ENCODE data around the gene ARAF.

Gene ARAF

DNA sequence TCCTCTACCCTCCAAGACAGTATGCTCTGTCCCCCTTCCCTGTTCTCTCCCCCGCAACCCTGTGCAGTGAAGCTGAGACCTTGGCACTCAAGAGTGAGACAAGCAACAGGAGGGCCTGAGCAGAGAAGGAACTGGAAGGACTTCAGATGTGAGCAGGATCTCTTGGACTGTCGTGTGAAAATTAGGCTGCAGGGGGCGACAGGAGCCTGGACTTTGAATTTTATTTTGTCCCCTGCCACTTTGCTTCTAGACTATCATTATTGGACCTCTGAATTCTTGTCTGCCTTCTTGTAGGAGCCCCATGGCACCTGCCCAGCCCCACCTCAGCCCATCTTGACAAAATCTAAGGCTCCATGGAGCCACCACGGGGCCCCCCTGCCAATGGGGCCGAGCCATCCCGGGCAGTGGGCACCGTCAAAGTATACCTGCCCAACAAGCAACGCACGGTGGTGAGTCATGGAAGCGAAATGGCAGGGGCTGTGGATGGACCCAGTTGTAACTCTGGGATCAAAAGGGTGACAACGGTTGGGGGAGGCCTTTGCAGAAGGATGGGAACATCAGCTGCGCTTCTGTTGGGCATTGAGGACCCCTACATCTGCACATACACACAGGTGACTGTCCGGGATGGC lies 1.7 kb downstream of the ARAF start:
- no peak overlapping the region for H3K4me3 ChIP-seq (ENCODE audit: low read depth, low read length)
- no peak for DNase-seq (ENCODE audit: low read depth)

DNA sequence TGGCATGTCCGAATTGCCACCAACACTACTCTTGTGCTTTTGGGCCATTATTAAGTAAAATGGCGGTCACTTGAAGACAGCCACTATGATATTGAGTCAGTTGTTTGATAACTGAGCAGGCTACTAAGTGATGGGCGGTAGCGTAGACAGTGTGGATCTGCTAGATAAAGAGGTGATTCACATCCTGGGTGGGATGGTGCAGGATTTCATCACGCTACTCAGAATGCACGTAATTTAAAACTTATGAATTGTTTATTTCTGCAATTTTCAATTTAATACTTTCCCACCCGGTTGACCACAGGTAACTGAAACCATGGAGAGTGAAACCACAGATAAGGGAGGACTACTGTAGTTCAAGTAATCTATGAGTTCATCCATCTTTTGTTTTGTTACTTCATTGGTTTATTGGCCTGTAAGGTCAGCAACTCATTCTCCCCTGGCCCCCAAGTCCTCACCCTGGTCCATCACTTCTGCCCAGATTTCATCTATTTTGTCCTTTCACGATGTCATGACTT lies 2.9 kb downstream of the ARAF start:
- no peak overlapping the region for H3K4me3 ChIP-seq (ENCODE audit: low read depth, low read length)
- DNase-seq (ENCODE audit: low read depth) = no peak

DNA sequence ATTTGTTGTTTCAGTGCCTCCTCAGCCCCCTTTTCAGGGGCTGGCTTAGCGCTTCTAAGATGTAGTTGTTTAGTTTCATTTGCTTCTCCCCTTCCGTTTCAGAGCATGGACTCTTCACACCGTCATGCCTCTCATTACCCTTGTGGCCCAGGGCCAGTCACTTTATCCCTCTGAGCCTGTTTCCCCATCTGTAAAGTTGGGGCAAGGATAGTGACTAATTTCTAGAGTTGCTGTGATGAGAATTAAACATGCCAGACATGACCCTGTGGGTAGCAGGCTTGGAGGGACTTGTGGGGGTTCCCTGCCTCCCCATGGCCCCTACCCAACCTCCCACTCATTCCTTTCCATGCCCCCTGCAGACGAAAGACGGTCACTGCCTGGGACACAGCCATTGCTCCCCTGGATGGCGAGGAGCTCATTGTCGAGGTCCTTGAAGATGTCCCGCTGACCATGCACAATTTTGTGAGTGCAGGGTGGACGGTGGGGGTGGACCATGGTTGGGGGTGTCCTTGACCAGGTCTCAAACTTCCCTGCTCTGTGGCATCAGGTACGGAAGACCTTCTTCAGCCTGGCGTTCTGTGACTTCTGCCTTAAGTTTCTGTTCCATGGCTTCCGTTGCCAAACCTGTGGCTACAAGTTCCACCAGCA lies 3.6 kb downstream of the ARAF start:
- no peak for DNase-seq (ENCODE audit: low read depth)
- no peak overlapping the region for H3K4me3 ChIP-seq (ENCODE audit: low read depth, low read length)

DNA sequence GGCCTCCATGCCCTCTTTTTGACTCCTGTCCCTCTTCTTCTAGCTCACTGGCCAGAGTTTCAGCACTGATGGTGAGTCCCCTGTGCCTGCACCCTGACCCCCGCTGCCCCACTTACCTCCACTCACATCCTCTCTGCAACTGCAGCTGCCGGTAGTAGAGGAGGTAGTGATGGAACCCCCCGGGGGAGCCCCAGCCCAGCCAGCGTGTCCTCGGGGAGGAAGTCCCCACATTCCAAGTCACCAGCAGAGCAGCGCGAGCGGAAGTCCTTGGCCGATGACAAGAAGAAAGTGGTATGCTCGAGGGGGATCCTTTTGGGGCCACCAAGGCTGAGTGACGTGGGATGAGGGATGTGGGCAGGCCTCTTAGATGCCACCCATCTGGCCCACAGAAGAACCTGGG lies 5.8 kb downstream of the ARAF start:
- no peak for DNase-seq (ENCODE audit: low read depth)
- H3K4me3 ChIP-seq (ENCODE audit: low read depth, low read length) = no peak overlapping the region

DNA sequence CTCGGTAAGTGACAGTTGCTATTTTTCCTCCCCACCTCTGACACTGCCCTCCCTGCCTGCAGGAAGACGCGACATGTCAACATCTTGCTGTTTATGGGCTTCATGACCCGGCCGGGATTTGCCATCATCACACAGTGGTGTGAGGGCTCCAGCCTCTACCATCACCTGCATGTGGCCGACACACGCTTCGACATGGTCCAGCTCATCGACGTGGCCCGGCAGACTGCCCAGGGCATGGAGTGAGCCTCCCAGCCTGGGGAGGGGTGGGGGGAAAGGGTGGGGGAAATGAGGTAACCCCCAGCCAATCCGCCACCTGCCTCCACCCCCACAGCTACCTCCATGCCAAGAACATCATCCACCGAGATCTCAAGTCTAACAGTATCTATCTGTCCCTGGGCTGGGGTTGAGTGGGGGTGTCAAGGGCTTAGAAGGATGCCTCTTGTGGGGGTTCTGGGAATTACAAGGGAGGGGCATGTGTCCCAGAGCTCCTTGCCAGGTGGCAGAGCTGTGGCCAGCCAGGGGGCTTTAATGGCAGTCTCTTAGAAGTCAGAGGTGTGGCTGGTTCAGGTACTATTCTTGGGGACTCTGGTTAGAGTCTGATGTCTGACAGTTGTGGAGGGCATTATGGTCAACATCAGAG lies 7.8 kb downstream of the ARAF start:
- H3K4me3 ChIP-seq (ENCODE audit: low read depth, low read length) = no peak overlapping the region
- DNase-seq (ENCODE audit: low read depth) = no peak

DNA sequence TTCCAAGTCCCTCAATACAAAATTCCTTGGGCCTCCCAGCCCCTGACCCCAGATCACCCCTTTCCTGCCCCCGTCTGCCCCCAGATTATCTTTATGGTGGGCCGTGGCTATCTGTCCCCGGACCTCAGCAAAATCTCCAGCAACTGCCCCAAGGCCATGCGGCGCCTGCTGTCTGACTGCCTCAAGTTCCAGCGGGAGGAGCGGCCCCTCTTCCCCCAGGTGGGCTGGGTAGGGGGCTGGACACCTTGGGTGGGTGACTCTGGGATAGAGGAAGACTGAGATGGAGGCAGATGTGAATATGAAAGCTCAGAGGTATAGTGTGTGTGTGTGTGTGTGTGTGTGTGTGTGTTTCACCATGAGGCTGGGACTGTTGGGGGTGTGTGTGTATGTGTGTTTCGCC lies 9.8 kb downstream of the ARAF start:
- no peak overlapping the region for H3K4me3 ChIP-seq (ENCODE audit: low read depth, low read length)
- no peak for DNase-seq (ENCODE audit: low read depth)

DNA sequence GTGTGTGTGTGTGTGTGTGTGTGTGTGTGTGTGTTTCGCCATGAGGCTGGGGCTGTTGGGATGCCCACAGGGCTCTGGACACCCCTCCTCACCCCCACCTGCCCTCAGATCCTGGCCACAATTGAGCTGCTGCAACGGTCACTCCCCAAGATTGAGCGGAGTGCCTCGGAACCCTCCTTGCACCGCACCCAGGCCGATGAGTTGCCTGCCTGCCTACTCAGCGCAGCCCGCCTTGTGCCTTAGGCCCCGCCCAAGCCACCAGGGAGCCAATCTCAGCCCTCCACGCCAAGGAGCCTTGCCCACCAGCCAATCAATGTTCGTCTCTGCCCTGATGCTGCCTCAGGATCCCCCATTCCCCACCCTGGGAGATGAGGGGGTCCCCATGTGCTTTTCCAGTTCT lies 10.2 kb downstream of the ARAF start:
- no peak overlapping the region for H3K4me3 ChIP-seq (ENCODE audit: low read depth, low read length)
- no peak for DNase-seq (ENCODE audit: low read depth)

DNA sequence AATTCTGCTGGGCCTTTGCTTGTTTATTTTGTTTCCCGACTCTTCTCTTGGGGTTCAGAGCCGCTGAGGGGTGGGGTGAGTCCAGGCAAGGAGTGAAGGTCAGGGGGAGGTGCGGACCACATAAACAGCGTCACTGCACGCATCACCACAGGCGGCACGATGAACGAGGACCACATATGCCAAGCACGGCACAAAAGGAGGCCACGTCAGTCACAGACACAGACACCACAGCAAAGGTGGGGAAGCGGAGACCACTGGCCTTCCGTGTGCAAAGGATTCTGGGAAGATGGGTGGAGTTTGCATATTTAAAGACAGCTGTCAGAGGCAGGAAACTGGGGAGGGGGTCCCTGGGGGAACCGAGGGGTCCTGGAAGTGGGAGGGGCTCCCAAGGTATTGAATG lies 10.9 kb downstream of the ARAF start:
- no peak overlapping the region for H3K4me3 ChIP-seq (ENCODE audit: low read depth, low read length)
- DNase-seq (ENCODE audit: low read depth) = no peak

DNA sequence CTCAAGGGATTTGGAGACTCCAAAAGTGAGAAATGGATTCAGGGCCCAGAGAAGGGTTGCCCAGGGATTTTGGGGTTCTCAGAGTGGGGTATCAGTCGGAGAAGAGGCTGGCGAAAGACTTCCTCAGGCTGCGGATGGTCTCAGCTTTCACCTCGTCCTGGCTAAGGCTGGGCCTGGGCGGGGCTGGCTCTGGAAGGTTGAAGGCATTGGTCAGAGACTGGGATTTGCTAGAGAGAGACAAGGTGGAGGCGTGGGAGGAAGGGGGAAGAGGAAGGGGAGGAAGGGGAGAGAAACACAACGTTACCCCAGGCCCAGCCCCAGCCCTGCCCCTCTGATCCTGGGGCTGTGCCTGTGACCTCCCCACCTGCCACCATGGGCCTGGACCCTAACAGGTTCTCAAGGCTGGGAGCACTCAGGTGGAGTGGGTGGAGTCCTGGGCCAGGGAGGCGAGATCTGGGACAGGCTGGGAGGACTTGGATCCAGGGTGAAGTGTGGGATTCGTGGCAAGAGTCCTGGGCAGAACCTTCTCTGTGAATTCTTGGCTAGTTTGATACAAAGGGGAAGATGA lies 11.9 kb downstream of the ARAF start:
- H3K4me3 ChIP-seq (ENCODE audit: low read depth, low read length) = no peak overlapping the region
- no peak for DNase-seq (ENCODE audit: low read depth)

DNA sequence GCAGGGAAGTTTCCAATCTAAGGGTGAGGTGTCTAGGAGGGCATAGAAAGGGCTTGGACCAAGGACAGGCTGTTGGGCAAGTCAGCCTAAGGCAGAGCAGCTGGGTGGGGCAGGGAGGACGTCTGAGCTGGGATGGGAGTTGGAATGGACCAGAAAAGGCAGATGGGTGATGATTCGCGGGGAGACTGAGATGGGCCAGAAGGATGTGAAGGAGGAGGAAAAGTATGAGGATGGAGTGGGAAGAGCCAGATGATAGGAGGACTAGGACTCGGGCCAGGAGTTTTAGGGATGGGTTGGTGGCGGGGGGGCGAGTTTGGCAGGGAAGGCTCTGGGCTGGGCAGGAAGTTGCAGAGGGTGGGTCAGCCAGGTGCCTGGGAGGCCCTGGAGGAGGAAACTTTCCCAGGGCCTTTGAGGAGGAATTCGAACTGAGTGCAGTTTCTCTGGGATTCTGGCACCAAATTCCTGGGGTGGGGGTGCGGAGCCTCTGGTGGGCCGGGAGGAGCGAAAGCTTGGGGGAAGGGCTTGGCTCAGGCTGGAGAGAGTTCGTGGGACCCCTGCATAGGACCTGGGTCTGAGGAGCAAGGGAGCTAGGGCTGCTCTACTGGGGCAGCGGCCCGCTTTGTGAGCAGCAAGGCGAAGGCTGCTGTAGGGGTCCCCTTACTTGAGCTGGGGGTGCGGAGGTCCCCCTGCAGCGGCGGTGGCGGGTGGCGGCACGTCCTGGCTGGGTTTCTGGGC lies 12.5 kb downstream of the ARAF start:
- no peak for DNase-seq (ENCODE audit: low read depth)
- peak overlapping the region; percentile 23 for H3K4me3 ChIP-seq (ENCODE audit: low read depth, low read length)

DNA sequence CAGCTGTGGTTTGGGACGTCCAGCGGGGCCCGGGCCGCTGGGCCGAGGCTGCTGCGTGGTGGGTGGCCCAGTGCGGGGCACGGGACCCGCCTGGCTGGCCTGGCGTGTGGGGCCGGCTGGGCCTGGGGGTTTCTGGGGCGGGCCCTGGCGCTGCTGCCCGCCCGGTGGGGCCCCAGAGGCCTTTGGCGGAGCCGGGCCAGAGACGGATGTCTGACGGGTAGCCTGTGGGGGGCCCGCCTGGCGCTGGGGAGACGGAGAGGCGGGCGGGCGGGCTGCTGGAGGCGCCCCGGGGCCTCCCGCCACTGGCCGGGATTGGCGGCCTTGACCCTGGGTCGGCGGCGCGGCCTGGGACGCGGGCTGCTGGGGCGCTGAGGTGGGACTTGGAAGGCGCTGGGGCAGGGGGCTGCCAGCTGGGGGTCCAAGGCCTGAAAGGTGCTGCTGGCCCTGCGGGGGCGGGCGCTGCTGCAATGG lies 13.1 kb downstream of the ARAF start:
- no peak for DNase-seq (ENCODE audit: low read depth)
- peak overlapping the region; percentile 23 for H3K4me3 ChIP-seq (ENCODE audit: low read depth, low read length)

DNA sequence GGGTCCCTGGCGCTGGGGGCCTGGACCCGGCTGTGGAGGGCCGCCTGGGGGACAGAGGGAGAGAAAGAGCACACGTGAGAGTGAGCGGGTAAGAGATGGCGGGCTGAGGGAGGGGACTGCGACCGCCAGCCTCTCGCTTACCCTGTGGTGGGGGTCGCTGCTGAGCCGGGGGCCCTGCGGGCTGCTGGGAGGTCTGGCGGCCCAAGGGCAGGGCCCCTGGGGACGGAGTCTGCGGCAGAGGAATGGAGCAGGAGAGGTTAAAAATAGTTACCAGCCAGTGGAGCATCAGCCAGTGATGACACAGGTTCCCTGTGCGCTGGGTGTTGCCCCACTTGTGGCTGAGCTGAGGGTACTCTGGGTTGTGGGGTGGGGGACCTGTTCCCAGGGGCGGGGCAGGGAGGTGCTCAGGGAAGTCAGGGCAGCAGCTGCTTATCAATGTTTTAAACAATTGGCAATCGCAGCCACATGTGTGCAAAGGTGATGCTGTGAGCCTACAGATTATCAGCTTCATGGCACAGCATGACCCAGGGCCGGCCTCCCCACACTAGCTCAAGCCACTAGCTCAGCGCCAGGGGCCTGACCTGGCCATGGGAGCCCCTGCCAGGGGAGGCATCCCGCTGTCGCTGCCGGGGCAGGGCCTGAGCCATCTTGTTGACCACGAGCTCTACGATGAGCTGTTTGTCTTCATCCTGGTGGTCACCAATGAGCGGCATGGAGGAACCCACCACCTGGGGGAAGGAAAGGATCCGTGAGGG lies 13.7 kb downstream of the ARAF start:
- DNase-seq (ENCODE audit: low read depth) = no peak
- peak overlapping the region; percentile 5 for H3K4me3 ChIP-seq (ENCODE audit: low read depth, low read length)

DNA sequence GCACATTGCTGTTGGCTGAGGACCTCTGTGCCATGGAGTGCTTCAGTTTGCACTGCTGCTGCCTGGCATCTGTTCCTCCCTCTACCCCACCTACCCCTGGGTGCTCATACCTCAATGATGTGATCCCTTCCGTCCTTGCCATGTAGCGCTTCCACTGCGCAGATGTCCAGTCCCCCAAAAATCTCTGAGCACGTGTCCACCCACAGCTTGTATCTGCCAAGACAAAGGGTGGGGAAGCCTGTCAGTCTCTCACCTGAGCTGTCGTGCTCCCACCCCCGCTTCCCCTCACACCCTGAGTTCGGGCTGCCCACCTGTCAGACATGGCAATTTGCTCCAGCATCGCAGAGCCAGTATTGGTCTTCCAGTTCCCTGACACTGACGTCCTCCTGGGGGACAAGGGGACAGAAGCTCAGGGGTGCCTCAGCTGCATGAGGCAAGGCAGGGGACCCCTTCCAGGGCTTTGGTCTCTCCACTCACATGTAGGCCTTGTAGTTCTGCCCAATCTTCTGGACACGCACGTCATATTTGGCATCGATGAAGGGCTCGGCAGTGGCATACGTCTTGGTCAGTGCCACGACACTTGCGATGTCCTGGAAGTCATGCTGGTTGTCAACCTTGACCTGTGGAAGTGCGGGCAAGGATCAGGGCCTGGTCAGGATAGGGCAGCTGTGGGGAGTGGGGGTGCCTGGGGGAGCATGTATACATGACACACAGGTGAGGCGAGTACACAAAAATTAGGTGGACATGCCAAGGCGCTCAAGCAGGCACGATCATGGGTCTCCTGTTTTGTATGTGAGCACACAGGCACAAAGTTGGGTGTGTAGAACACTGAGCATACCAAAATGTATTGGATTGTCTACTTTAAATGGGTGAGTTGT lies 15.3 kb downstream of the ARAF start:
- H3K4me3 ChIP-seq (ENCODE audit: low read depth, low read length) = no peak overlapping the region
- no peak for DNase-seq (ENCODE audit: low read depth)

DNA sequence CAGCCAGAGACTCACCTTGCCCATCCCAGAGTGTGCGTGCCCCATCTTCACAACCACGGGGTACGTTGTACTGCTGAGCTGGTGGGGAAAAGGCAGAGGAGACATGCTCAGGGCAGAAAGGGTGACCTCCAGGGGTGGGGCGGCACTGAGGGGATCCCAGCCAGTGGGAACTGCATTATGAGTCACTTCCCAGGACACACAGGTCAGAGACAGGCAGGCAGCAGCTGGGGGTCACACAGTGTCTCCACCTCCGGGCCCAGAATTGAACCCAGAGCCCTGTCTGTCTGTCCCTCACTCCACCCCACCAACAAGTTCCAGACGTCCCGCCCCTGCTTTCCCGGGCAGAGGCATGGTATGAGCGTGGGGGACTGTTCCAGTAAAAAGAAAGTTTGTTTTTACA lies 16.4 kb downstream of the ARAF start:
- DNase-seq (ENCODE audit: low read depth) = no peak

DNA sequence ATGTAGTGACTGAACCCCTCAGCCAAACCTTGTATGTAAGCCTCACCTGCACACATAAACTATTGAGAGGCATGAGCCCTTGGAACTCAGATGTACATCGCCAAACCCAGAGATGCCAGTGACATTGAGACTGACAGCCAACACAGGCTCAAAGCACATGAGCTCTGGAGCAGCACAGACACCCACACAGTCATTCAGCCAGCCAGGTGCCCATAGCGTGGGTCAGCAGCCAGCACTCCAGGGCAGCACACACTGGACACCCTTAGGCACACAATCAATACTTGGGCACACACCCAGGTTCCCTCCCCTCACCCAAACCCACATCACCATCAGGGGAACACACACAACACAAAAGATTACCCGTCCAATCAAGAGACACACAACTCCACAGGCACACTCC lies 16.9 kb downstream of the ARAF start:
- DNase-seq (ENCODE audit: low read depth) = no peak

More for the DNA sequence above, 16.4 kb downstream of the ARAF start:
- no peak overlapping the region for H3K4me3 ChIP-seq (ENCODE audit: low read depth, low read length)

DNA sequence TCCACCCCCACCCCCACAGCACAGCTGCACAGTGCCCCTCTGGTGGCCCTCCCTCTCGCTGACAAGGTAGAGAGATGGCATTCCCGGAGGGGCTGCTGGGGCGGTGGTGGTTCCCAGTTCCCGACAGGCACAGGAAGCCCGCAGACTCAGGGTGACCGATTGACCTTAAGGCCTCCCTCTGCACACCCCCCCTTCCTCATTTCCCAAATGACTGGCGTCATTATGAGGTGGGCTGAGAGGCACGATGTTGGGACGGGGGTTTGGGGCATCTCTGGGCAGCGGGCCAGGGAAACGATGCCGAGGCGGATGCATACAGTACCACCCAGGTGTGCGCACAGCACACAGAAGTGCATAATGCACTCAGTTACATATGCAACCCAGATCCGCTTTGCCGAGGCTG lies 17.7 kb downstream of the ARAF start:
- no peak for DNase-seq (ENCODE audit: low read depth)
- no peak overlapping the region for H3K4me3 ChIP-seq (ENCODE audit: low read depth, low read length)

More for the DNA sequence above, 16.9 kb downstream of the ARAF start:
- no peak overlapping the region for H3K4me3 ChIP-seq (ENCODE audit: low read depth, low read length)

DNA sequence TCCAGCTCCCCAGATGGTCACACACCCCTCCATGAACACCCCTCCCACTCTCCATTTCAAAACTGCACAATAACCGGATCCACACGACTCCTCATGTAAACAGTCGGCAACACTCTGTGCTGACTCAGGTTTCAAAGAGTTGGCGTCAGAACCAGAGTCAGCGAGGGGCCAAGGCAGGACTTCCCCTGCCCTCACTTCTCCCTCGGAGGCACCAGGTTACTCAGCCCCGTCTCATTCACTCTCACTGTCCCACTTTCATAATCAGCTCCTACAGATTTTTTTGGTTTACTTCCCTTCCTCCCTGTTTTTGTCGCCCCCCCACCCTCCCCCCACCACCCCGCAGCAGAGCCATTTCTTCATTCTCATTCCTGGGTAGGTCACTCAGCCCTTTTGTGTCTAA lies 18.5 kb downstream of the ARAF start:
- no peak overlapping the region for H3K4me3 ChIP-seq (ENCODE audit: low read depth, low read length)
- DNase-seq (ENCODE audit: low read depth) = peak; percentile 60

Data from skeletal muscle cell (primary cell).